HL-60/S4 (cell line): ENCODE results near the gene CCDC66.
"Not testable (repeated sequence)": the region's sequence is repeated elsewhere in the genome, so short reads cannot be mapped to it uniquely, and the experiment has no call there.

Experiments
- in situ Hi-C: fragments of 300-500 bp; cut with MboI; formaldehyde crosslinking; loops from 2 replicates; pipeline ENCODE4 v1.14.3; 2022; ENCODE audit warnings: low sequenced_read_pairs

CCDC66 gene

GRCh38 chr3:56556908-56557830 is at the start of gene CCDC66:
TSS of gene CCDC66 (plus strand) at chr3:56557175. CDS start at chr3:56557243, 68 bp downstream.
- in situ Hi-C loops: no loop called here

- in situ Hi-C loops: no loop called here
Observed at GRCh38 chr3:56519641-56520040, 37.3 kb upstream of the CCDC66 start.

- in situ Hi-C loops: no loop called here
Observed at GRCh38 chr3:56522374-56522773, 34.6 kb upstream of the CCDC66 start.

DNA sequence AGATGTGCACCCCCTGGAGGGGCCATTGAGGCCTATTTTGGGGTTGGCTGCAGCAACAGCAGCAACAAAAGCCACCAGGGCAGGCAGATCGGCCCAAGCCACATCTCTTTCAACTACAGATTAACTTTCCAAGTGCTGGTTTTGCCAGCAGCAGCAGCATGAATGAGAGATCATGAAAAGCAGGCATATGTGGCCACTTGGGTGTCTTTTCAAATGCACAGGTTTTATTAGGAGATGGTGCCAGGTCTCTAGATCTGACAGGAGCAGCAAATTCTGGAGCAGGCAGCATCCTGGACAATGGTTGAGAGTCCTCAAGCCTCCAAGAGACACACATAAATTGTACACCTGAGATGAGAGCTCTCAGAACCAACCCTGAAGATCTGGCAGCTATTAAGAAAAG is 31.7 kb upstream of the CCDC66 start:
- in situ Hi-C loops: no loop called here

GRCh38 chr3:56536735-56537134 is 20.2 kb upstream of the CCDC66 start:
- in situ Hi-C loops: no loop called here

GRCh38 chr3:56547486-56547885 is 9.5 kb upstream of the CCDC66 start:
- in situ Hi-C loops: no loop called here

- in situ Hi-C loops: no loop called here
Observed at GRCh38 chr3:56557831-56558170, 826 bp downstream of the CCDC66 start.

DNA sequence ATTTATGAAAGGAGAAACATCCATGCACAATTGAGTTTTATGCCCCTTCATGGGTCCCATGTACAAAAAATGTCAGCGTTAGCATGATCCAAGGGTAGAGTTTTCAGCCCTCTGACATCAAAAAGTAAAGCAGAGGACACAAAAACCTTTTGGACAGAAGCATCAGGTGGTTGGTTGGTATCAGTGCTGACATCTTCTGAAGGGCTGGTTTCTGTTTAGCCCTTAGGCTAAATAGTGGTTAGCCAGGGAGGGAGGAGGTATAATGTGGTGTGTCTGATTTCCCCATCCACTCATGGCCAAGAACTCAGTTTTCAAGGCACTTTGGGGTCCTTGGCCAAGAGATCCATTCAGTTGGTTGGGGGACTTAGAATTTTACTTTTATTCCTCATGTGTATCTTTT is 16.5 kb downstream of the CCDC66 start:
- in situ Hi-C loops: no loop called here

GRCh38 chr3:56581941-56582340 is 25.0 kb downstream of the CCDC66 start:
- in situ Hi-C loops: not testable (repeated sequence)

DNA sequence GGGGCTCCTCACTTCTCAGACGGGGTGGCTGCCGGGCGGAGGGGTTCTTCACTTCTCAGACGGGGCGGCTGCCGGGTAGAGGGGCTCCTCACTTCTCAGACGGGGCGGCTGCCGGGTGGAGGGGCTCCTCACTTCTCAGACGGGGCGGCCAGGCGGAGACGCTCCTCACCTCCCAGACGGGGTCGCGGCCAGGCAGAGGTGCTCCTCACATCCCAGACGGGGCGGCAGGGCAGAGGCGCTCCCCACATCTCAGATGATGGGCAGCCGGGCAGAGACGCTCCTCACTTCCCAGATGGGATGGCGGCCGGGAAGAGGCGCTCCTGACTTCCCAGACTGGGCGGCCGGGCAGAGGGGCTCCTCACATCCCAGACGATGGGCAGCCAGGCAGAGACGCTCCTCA is 27.3 kb downstream of the CCDC66 start:
- in situ Hi-C loops: not testable (repeated sequence)

GRCh38 chr3:56590814-56591213 is 33.8 kb downstream of the CCDC66 start:
- in situ Hi-C loops: no loop called here

- in situ Hi-C loops: no loop called here
Observed at GRCh38 chr3:56591262-56591661, 34.3 kb downstream of the CCDC66 start.

- in situ Hi-C loops: no loop called here
Observed at GRCh38 chr3:56593455-56594158, 36.6 kb downstream of the CCDC66 start.

- in situ Hi-C loops: no loop called here
Observed at GRCh38 chr3:56595975-56596840, 39.2 kb downstream of the CCDC66 start.

DNA sequence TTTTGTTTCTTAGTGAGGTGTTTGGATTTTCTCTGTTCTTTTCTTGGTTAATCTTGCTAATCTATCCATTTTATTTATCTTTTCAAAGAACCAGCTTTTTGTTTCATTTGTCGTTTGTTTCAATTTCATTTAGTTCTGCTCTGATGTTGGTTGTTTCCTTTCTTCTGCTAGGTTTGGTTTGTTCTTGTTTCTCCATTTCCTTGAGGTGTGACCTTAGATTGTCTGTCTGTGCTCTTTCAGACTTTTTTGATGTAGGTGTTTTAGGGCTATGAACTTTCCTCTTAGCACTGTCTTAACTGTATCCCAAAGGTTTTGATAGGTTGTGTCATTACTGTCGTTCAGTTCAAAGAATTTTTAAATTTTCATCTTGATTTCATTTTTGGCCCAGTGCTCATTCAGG is 51.5 kb downstream of the CCDC66 start:
- in situ Hi-C loops: not testable (repeated sequence)

DNA sequence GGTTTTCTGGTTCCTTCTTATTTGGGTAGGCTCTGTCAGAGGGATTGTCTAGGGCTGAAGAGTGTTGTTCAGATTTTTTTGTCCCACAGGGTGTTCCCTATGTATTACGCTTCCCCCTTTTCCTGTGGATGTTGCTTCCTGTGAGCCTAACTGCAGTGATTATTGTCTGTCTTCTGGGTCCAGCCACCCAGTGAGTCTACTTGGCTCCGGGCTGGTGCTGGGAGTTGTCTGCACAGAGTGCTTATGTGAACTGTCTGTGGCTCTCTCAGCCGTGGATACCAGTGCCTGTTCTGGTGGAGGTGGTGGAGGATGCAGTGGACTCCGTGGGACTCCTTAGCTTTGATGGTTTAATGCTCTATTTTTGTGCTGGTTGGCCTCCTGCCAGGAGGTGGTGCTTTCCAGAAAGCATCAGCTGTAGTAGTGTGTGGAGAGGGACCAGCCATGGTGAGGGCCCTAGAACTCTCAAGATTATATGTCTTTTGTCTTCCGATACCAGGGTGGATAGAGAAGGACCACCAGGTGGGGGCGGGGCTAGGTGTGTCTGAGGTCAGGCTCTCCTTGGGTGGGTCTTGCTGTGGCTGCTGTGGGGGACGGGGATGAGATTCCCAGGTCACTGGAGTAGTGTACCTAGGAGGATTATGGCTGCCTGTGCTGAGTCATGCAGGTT is 53.8 kb downstream of the CCDC66 start:
- in situ Hi-C loops: no loop called here

DNA sequence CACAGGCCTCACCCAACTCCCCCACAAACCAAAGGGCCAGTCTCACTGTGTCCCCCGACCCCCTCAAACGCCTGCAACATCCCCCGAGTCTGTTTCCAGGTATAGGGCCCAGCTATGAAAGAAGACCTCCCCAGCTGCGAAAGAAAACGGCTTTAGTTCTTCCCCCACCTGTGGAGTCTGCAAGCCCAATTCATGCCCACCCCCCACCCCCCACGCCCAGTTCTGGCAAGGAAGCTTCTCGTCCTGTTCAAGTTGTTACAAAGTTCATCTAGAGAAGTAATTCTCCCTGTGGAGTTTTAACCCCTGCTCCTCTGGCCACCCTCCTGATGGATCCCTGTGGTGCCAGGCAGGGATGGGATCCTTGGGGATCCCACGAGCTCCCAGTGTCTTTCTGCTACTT is 54.4 kb downstream of the CCDC66 start:
- in situ Hi-C loops: no loop called here

- in situ Hi-C loops: no loop called here
Observed at GRCh38 chr3:56612146-56612545, 55.2 kb downstream of the CCDC66 start.

DNA sequence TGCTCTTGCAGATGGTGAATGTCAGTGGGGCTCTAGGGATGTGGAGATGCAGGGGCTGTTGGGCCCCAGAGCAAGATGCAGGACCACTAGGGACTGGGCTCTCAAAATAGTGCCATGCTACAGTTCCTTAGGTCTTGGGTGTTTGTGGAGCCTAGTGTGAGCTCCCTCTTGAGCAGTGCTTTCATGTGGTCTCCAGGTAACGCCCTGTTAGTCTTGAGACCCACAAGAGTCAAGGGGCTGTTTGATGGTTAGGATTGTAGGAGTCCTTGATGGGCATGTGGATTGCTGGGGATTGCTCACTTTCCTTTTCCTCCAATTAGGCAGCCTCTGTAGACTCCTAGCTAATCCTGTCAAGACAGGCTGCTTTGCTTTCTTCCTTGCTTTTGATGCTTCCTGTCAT is 56.0 kb downstream of the CCDC66 start:
- in situ Hi-C loops: no loop called here

GRCh38 chr3:56616478-56617006 is 59.6 kb downstream of the CCDC66 start:
- in situ Hi-C loops: no loop called here
